ENCODE measurements around the gene BABAM2. TPM values are rescaled to one million over a fixed set of nuclear protein-coding genes. Genes with fewer than 3 reads are reported as not detected.
A peak's percentile ranks its signal among the peaks of the same experiment; 100 is the strongest.

BABAM2 gene
- total and polyA plus RNA-seq, 9 of the 15 experiments (the other 6 are each of a cell fraction or from before 2014, with no cell fraction given) = 10.9 to 37.4 (median 25.6) TPM

DNA sequence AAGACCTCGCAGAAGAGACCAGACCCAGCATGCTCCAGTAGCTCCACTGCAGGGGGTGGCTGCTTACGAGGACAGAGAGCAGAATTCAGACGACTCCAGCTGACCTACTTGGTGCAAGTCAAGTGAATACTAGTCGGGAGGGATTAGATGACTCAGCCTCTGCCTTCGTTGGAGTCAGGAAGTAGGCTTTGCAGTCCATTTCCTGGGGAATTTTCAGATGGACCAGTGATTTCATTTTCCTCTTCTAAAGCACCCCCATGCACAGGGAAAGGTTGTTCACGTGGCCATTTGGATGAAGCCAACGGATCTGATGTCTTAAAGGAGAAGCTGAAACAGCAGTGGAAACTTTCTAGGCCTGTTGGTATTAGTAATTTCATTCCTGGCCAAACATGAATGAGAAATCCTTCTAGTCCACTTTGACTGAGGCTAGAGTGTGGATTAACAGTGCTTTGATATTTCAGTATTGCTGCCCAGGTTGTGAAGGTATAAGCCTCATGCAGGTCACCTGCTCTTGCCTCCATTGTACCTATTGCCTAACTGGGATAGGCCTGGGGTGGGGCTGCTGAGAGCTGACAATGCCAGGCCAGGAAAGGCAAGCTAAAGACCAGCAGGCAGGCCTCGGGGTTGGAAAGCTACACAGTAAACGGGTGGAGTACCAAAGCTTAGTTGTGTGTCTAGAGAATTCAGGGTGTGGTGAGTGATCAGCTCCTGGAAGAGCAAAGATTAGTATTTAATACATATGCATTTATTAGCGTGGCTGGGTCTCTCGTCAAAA lies 384.6 kb downstream of the BABAM2 start:
- Histone ChIP-seq H3K9ac (ENCODE audit: insufficient read depth in 1 of 2, low read depth in 2 of 2, low read length in 2 of 2) (no peak overlapping the region), H3K4me1 (replicated peaks in 1 of 2; ENCODE audit: control insufficient read depth in 2 of 2, insufficient read depth in 2 of 2, low read length in 2 of 2) (peaks cover 0 to 17% of the 10 kb centered on the region in 2 experiments; a peak in 4 of 5 replicates), H4K20me1 (replicated peaks; ENCODE audit: control insufficient read depth, insufficient read depth, low read length) (0 out of 2 replicates have a peak, but pooled peaks cover 3% of the 10 kb centered on the region), H3K9me3 (replicated peaks; ENCODE audit: control insufficient read depth, insufficient read depth, low read depth, low read length) (no peaks in the 10 kb centered on the region), H3K27ac (ENCODE audit: extremely low read depth, low read depth, low read length) (no peak overlapping the region), H3K4me2 (ENCODE audit: insufficient read depth, low read length) (no peak overlapping the region), H3K36me3 (ENCODE audit: control insufficient read depth, insufficient read depth, low read length) (no peaks in the 10 kb centered on the region), H2AFZ (ENCODE audit: low read depth, low read length) (no peak overlapping the region), H3K79me2 (ENCODE audit: control insufficient read depth, insufficient read depth, low read length) (no peaks in the 10 kb centered on the region), H3K4me3 (no peak overlapping the region), H3K9me1 (ENCODE audit: control insufficient read depth, insufficient read depth, low read length) (no peaks in the 10 kb centered on the region), H3K27me3 (ENCODE audit: control insufficient read depth in 2 of 2, insufficient read depth in 2 of 2, low read length in 2 of 2) (peaks cover 0 to 3% of the 10 kb centered on the region in 2 experiments; a peak in 1 of 5 replicates)
- ATAC-seq = peak; percentile 61
- CTCF ChIA-PET (ENCODE audit: low intra/inter-chr PET ratio) = no interaction called here
- intact Hi-C loops (cut with micrococcal nuclease) (no loop called here), in situ Hi-C loops (cut with MboI) (no loop called here)
- 27% methylated on average over 11 of the region's 11 CpGs for WGBS (ENCODE audit: insufficient coverage, low coverage, missing lambda C conversion rate)
- POLR2A ChIA-PET = interaction anchor here (0.9 kb wide), 1 partner anchor 9 kb away, joined by 4 read pairs; no protein-coding TSS in a partner anchor
- FAIRE-seq = peak; percentile 75
- no TSS peak for BruUV-seq (replicated peaks)
- DNase-seq (ENCODE audit: extremely low read depth in 1 of 4, low spot score in 3 of 4) = peak in 2 of 4 experiments; percentile 18 to 50
- TF ChIP-seq NCOR1 (IDR thresholded peaks at IDR 0.05) = no peak
- no peak for TF ChIP-seq ZNF668 (CRISPR knock-in tag; IDR thresholded peaks at IDR 0.05)
- no peak for TF ChIP-seq POLR2A (conservative IDR thresholded peaks at IDR 0.05)
- TF ChIP-seq, protein P1, sequence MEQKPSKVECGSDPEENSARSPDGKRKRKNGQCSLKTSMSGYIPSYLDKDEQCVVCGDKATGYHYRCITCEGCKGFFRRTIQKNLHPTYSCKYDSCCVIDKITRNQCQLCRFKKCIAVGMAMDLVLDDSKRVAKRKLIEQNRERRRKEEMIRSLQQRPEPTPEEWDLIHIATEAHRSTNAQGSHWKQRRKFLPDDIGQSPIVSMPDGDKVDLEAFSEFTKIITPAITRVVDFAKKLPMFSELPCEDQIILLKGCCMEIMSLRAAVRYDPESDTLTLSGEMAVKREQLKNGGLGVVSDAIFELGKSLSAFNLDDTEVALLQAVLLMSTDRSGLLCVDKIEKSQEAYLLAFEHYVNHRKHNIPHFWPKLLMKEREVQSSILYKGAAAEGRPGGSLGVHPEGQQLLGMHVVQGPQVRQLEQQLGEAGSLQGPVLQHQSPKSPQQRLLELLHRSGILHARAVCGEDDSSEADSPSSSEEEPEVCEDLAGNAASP (IDR thresholded peaks at IDR 0.05) = no peak
- no peak for TF ChIP-seq TGIF2 (CRISPR knock-in tag; IDR thresholded peaks at IDR 0.05)
- TF ChIP-seq, protein P2, sequence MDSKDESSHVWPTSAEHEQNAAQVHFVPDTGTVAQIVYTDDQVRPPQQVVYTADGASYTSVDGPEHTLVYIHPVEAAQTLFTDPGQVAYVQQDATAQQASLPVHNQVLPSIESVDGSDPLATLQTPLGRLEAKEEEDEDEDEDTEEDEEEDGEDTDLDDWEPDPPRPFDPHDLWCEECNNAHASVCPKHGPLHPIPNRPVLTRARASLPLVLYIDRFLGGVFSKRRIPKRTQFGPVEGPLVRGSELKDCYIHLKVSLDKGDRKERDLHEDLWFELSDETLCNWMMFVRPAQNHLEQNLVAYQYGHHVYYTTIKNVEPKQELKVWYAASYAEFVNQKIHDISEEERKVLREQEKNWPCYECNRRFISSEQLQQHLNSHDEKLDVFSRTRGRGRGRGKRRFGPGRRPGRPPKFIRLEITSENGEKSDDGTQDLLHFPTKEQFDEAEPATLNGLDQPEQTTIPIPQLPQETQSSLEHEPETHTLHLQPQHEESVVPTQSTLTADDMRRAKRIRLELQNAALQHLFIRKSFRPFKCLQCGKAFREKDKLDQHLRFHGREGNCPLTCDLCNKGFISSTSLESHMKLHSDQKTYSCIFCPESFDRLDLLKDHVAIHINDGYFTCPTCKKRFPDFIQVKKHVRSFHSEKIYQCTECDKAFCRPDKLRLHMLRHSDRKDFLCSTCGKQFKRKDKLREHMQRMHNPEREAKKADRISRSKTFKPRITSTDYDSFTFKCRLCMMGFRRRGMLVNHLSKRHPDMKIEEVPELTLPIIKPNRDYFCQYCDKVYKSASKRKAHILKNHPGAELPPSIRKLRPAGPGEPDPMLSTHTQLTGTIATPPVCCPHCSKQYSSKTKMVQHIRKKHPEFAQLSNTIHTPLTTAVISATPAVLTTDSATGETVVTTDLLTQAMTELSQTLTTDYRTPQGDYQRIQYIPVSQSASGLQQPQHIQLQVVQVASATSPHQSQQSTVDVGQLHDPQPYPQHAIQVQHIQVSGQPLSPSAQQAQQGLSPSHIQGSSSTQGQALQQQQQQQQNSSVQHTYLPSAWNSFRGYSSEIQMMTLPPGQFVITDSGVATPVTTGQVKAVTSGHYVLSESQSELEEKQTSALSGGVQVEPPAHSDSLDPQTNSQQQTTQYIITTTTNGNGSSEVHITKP (IDR thresholded peaks at IDR 0.05; ENCODE audit: partially characterized antibody) = no peak
- TF ChIP-seq, protein P3, sequence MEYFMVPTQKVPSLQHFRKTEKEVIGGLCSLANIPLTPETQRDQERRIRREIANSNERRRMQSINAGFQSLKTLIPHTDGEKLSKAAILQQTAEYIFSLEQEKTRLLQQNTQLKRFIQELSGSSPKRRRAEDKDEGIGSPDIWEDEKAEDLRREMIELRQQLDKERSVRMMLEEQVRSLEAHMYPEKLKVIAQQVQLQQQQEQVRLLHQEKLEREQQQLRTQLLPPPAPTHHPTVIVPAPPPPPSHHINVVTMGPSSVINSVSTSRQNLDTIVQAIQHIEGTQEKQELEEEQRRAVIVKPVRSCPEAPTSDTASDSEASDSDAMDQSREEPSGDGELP (CRISPR knock-in tag; IDR thresholded peaks at IDR 0.05; ENCODE audit: borderline replicate concordance) = peak; percentile 32; the same call in 1 of the 2 replicates
- peak; percentile 42; the same call in 1 of the 2 replicates for TF ChIP-seq C11orf30 (IDR thresholded peaks at IDR 0.05; ENCODE audit: low read depth)
- no peak for TF ChIP-seq MCM3 (IDR thresholded peaks at IDR 0.05)
- TF ChIP-seq, protein P4, sequence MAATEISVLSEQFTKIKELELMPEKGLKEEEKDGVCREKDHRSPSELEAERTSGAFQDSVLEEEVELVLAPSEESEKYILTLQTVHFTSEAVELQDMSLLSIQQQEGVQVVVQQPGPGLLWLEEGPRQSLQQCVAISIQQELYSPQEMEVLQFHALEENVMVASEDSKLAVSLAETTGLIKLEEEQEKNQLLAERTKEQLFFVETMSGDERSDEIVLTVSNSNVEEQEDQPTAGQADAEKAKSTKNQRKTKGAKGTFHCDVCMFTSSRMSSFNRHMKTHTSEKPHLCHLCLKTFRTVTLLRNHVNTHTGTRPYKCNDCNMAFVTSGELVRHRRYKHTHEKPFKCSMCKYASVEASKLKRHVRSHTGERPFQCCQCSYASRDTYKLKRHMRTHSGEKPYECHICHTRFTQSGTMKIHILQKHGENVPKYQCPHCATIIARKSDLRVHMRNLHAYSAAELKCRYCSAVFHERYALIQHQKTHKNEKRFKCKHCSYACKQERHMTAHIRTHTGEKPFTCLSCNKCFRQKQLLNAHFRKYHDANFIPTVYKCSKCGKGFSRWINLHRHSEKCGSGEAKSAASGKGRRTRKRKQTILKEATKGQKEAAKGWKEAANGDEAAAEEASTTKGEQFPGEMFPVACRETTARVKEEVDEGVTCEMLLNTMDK (IDR thresholded peaks at IDR 0.05; ENCODE audit: borderline replicate concordance, insufficient read depth, low read depth, low read length, poor library complexity, severe bottlenecking) = no peak
- TF ChIP-seq PPARD (CRISPR knock-in tag; IDR thresholded peaks at IDR 0.05) = no peak
- TF ChIP-seq JUN (IDR thresholded peaks at IDR 0.05; ENCODE audit: borderline replicate concordance, low read depth, low read length) = no peak
- no peak for TF ChIP-seq JUN (CRISPR knock-in tag; IDR thresholded peaks at IDR 0.05; ENCODE audit: borderline replicate concordance)
- TF ChIP-seq CBX2 (IDR thresholded peaks at IDR 0.05; ENCODE audit: insufficient read depth, low read length, poor library complexity, severe bottlenecking) = no peak
